ENCODE measurements around the gene PARD3. TPM values are rescaled to one million over a fixed set of nuclear protein-coding genes. Genes with fewer than 3 reads are reported as not detected.
"Not testable (repeated sequence)": the region's sequence is repeated elsewhere in the genome, so short reads cannot be mapped to it uniquely, and the experiment has no call there.

Gene PARD3
- total RNA-seq, 3 donors from 2014 or later, result 0.35 to 0.53 (median 0.37) TPM

DNA sequence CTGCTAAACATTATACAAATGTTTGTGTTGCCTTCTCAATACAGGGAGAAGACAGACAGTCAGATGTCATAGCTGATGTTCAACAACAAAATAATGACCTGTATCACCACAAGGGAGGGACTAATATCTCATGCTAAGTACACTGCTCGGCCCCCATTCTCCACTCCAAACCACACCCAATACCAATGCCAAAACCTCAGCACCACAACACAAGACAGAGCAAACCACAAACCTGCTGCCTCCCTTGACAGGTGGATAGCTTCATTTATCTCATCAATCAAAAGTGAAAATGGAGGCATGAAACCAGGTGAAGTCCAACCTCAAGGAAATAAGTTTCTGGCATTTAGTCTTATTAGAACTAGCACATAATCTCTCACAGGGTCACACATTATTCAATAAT is 109.5 kb downstream of the PARD3 start:
- Mint-ChIP-seq H3K9me3 (no peaks in the 10 kb centered on the region), H3K27me3 (ENCODE audit: low read depth) (peaks cover 5% of the 10 kb centered on the region), H3K4me1 (ENCODE audit: low read depth) (peaks cover 6% of the 10 kb centered on the region), H3K36me3 (ENCODE audit: insufficient read depth) (no peaks in the 10 kb centered on the region), H3K4me3 (no peak overlapping the region)
- ATAC-seq (no peak), DNase-seq (no peak)

DNA sequence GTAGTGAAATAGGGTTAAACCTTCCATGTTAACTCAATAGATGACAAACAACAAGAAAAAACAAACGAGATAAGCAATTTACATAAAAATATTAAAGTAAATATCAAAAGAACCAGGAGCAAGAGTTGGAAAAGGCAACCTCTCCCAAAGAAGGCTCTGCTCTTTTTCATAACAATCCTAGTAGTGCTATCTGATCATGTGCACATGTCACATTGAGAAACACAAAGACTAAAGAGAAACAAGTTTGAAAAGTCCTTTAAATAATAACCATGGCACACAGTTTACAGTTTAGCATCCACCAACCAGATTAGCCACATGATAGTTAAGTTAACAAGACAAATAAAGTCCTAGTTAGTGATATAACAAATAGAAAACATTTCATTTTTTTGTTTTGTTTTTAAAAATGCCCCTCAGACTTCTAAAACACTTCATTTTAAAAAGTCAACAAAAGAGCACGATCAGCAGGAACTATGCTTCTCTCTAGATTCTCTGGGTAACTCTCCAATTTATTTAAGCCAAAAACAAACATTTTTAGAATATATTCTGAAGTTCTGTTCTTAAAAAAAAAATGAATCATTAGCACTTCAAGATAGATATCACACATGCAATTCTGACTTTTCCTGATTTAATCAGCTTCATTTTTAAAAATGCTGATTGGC is 110.4 kb downstream of the PARD3 start:
- no peak for ATAC-seq
- DNase-seq, result no peak
- Mint-ChIP-seq H3K4me3 (no peak overlapping the region), H3K27me3 (ENCODE audit: low read depth) (peaks cover 5% of the 10 kb centered on the region), H3K36me3 (ENCODE audit: insufficient read depth) (no peaks in the 10 kb centered on the region), H3K4me1 (ENCODE audit: low read depth) (peaks cover 6% of the 10 kb centered on the region), H3K9me3 (no peaks in the 10 kb centered on the region)

DNA sequence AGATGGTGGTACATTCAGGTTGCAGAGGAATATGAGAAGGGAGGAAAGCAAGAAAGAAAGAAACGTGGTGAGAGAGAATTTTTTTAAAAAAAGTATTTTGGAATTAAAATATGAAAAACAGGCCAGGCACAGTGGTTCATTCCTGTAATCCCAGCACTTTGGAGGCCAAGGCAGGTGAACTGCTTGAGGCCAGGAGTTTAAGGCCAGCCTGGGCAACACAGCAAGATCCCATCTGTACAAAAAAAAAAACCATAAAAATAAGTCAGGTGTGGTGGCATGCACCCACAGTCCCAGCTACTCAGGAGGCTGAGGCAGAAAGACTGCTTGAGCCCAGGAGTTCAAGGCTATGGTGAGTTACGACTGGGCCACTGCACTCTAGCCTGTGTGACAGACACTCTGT is 112.1 kb downstream of the PARD3 start:
- H3K27me3 Mint-ChIP-seq (ENCODE audit: low read depth), result peaks cover 5% of the 10 kb centered on the region
- no peak for ATAC-seq
- peaks cover 6% of the 10 kb centered on the region for H3K4me1 Mint-ChIP-seq (ENCODE audit: low read depth)
- no peak overlapping the region for H3K4me3 Mint-ChIP-seq
- DNase-seq, result no peak
- H3K36me3 Mint-ChIP-seq (ENCODE audit: insufficient read depth), result no peaks in the 10 kb centered on the region
- H3K9me3 Mint-ChIP-seq, result no peaks in the 10 kb centered on the region

DNA sequence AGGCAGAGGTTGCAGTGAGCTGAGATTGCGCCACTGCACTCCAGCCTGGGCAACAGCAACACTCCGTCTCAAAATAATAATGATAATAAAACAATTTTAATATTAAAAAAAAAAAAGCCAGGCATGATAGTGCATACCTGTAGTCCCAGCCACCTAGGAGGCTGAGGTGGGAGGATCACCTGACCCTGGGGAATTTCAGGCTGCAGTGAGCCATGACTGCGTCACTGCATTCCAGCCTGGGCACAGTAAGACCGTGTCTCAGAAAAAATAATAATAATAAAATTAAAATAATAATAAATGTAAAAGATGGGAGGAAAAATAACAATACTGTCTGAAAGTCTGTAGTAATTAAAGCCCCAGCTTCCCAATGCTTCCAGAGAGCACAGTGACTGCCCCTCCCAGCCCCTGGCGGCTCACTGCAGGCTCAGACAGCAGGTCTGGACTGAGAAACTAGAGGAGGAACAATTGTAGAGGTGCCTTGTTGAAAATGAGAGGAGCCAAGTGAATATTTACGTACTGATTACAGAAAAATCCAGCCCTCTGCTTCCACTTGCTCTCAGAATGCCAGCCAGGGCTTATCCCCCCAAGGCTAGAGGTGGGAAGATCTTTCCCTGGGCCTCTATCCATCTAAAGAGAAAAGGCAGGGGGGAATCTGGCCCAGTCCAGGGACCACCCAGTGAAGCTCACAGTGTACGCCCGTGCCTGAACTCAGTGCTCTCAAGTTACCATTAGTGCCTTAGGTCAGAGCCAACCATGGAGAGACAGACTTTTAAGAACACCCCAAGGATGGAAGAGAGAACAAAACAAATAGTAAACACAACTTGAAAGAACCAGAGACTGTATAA is 112.8 kb downstream of the PARD3 start:
- Mint-ChIP-seq H3K36me3 (ENCODE audit: insufficient read depth) (no peaks in the 10 kb centered on the region), H3K4me1 (ENCODE audit: low read depth) (peaks cover 6% of the 10 kb centered on the region), H3K4me3 (no peak overlapping the region), H3K27me3 (ENCODE audit: low read depth) (peaks cover 5% of the 10 kb centered on the region), H3K9me3 (no peaks in the 10 kb centered on the region)
- DNase-seq (no peak), ATAC-seq (no peak)

DNA sequence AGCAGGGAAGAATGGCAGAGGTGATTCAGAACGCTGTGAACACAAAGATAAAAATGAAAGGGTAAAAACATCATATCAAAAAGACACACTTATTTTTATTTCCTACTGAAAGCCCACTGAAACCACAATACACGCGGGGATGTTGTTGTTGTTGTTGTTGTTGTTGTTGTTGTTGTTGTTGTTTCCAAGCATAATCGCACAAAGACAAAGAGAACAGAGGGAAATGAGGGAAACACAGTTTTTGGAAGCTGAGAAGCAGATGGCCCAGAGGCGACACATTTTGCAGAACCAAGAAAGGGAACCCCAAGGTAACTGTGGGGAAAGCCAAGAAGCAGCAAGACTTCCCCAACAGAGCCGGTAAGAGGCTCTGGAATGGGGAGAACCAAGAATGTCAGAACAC is 113.9 kb downstream of the PARD3 start:
- Mint-ChIP-seq H3K4me3 (no peak overlapping the region), H3K27me3 (ENCODE audit: low read depth) (peaks cover 5% of the 10 kb centered on the region), H3K4me1 (ENCODE audit: low read depth) (peaks cover 9% of the 10 kb centered on the region)

DNA sequence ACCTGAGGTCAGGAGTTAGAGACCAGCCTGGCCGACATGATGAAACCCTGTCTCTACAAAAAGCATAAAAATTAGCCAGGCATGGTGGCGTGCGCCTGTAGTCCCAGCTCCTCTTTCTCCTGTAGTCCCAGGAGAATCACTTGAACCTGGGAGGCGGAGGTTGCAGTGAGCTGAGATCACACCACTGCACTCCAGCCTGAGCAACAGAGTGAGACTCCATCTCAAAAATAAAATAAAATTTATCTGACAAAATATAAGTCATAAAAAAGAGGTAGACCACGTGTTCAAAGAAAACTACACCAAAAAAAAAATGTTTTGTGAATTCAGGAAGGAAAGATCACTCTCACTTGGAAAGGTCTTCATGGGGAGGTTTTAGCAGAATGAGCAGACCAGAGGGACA is 114.3 kb downstream of the PARD3 start:
- DNase-seq; H3K4me3 Mint-ChIP-seq; H3K36me3 Mint-ChIP-seq (ENCODE audit: insufficient read depth); ATAC-seq; H3K9me3 Mint-ChIP-seq; H3K4me1 Mint-ChIP-seq (ENCODE audit: low read depth); H3K27me3 Mint-ChIP-seq (ENCODE audit: low read depth): not testable (repeated sequence)

More for the DNA sequence above, 113.9 kb downstream of the PARD3 start:
- H3K9me3 Mint-ChIP-seq, result no peaks in the 10 kb centered on the region
- DNase-seq (no peak), ATAC-seq (no peak)
- H3K36me3 Mint-ChIP-seq (ENCODE audit: insufficient read depth), result no peaks in the 10 kb centered on the region

DNA sequence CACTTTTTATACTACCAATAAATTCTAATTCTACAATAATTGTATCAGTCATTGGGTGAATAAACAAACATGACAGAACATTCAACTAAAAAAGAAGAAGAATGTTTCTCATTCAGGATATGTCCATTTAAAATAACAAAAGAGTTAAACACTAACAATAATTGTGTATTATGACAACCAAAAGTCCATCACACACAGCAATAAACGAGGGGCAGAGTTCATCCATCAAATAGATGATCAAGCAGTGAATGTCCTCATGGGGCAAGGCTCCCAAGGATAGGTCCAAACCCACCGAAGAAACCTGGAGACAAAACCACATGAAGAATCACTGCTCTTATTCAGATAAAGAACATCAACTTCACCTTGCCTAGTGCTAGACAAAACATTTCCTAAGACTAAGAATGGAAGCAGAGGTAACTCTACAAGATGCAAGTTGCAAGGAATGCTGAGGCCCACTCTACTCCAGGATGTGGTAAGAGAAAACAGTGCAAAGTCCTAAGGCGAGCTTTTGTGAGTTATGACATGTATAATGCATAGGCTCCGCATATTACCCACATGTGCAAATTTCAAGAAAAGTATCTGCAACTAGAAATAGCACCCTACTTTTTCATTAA is 115.1 kb downstream of the PARD3 start:
- DNase-seq (no peak), ATAC-seq (no peak)
- Mint-ChIP-seq H3K4me3 (no peak overlapping the region), H3K27me3 (ENCODE audit: low read depth) (peaks cover 5% of the 10 kb centered on the region), H3K36me3 (ENCODE audit: insufficient read depth) (no peaks in the 10 kb centered on the region), H3K4me1 (ENCODE audit: low read depth) (peaks cover 4% of the 10 kb centered on the region), H3K9me3 (no peaks in the 10 kb centered on the region)

DNA sequence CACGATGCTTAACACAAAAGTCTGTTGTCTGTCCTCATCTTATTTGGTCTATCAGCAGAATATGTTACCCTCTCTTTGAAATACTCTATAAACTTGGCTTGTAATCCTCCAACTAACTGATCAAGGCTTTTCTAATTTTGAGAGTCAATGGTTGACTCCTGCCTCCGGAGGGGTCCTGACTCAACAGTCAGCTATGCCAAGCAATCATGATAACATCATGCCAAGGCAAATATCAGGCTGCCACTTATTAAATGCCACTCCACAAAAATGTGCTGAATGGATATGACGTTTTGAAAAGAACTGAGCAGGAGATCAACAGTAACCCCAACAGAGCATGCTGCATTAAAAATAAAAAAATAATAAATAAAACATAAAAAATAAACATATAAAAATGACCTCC is 116.1 kb downstream of the PARD3 start:
- Mint-ChIP-seq H3K27me3 (ENCODE audit: low read depth) (peaks cover 5% of the 10 kb centered on the region), H3K4me3 (no peak overlapping the region)
- ATAC-seq, result no peak

DNA sequence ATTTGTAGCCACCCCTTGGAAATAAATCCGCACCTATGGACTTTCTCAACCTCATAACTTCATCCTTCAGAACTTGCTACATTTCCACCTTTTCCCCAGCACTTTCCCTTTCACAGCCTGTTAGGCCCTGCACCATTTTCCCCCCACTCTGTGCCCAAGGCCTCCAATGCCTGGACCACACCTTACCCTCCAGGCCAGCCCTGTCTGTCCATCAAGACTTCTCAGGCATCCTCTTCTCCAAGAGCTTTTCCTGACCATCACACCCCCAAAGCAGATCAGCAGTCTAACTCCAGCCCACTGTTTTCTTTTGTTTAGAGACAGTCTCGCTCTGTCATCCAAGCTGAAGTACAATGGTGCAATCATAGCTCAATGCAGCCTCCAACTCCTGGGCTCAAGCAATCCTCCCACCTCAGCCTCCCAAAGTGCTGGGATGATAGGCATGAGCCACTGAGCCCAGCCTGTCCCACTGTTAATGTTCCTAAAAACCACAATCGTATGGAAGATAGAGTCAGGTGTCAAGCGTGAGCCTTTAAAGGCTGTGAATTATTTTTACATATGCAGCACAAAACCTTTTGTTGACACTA is 116.8 kb downstream of the PARD3 start:
- ATAC-seq, result no peak

More for the DNA sequence above, 116.1 kb downstream of the PARD3 start:
- no peak for DNase-seq
- H3K4me1 Mint-ChIP-seq (ENCODE audit: low read depth), result peaks cover 4% of the 10 kb centered on the region
- no peaks in the 10 kb centered on the region for H3K9me3 Mint-ChIP-seq
- no peaks in the 10 kb centered on the region for H3K36me3 Mint-ChIP-seq (ENCODE audit: insufficient read depth)

DNA sequence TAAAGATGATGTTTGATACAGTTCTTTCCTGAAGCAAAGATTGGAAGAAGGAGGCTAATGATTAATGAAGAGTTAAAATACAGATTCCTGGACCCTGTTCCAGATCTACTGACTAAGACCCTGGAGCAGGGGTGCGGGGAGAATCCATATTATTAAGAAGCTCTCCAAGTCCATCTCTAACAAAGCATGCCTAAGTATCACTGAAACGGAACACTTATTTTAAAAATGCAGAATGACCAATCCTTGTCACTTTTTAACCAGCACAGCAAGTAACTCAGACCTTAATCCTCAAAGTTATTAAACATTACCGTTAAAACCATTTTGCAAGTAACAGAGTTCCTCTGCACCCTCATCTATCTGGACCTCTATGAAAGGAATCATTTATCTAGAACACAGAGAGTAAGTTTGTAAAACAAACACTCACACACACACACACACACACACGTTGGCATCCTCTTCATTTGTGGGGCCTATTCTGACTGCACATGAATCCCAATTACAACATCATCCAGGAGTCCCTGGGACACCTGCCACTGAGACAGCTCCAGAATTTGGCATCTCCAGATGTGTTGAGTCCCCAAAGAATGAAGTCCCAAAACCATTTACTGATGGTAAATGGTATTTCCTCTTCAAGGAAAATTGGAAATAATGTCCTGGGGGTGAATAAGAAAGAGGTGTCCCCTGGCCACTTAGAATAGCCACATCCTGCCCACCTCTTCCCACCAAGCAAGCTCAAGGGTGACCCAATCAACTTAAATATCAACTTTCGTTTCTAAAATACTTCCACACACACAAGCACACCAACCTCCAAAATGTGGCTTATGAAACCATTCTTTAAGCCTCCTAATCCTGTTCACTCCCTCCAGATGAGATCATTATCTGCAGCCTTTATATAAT is 117.5 kb downstream of the PARD3 start:
- peaks cover 5% of the 10 kb centered on the region for H3K27me3 Mint-ChIP-seq (ENCODE audit: low read depth)

More for the DNA sequence above, 116.8 kb downstream of the PARD3 start:
- Mint-ChIP-seq H3K27me3 (ENCODE audit: low read depth) (peaks cover 5% of the 10 kb centered on the region), H3K36me3 (ENCODE audit: insufficient read depth) (no peaks in the 10 kb centered on the region), H3K4me1 (ENCODE audit: low read depth) (peaks cover 4% of the 10 kb centered on the region), H3K4me3 (no peak overlapping the region), H3K9me3 (no peaks in the 10 kb centered on the region)
- DNase-seq, result no peak

DNA sequence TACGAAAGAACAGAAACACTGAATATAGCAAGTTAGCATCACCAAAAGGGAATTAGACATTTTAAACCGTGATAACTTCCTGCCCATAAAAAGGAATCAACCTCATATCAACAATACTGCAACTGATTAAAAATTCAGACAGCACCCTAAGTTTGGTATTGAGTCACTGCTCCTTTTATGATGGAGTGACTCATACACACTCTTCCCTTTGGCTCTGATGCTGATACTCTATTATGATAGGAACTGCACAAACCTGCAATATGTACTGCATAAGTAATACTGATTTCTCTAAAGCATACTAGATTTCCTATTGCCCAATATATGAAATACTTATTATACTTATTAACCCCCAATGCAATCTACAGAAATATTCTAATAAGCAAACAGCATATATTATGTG is 118.7 kb downstream of the PARD3 start:
- ATAC-seq (peak; percentile 80 to 91), DNase-seq (no peak)
- no peak overlapping the region for H3K4me3 Mint-ChIP-seq
- peaks cover 4% of the 10 kb centered on the region for H3K4me1 Mint-ChIP-seq (ENCODE audit: low read depth)
- H3K27me3 Mint-ChIP-seq (ENCODE audit: low read depth), result peaks cover 5% of the 10 kb centered on the region
- H3K36me3 Mint-ChIP-seq (ENCODE audit: insufficient read depth), result no peaks in the 10 kb centered on the region
- H3K9me3 Mint-ChIP-seq, result no peaks in the 10 kb centered on the region

More for the DNA sequence above, 117.5 kb downstream of the PARD3 start:
- H3K9me3 Mint-ChIP-seq, result no peaks in the 10 kb centered on the region
- H3K4me1 Mint-ChIP-seq (ENCODE audit: low read depth), result peaks cover 4% of the 10 kb centered on the region
- ATAC-seq (no peak), DNase-seq (no peak)
- H3K36me3 Mint-ChIP-seq (ENCODE audit: insufficient read depth), result no peaks in the 10 kb centered on the region
- H3K4me3 Mint-ChIP-seq, result no peak overlapping the region

DNA sequence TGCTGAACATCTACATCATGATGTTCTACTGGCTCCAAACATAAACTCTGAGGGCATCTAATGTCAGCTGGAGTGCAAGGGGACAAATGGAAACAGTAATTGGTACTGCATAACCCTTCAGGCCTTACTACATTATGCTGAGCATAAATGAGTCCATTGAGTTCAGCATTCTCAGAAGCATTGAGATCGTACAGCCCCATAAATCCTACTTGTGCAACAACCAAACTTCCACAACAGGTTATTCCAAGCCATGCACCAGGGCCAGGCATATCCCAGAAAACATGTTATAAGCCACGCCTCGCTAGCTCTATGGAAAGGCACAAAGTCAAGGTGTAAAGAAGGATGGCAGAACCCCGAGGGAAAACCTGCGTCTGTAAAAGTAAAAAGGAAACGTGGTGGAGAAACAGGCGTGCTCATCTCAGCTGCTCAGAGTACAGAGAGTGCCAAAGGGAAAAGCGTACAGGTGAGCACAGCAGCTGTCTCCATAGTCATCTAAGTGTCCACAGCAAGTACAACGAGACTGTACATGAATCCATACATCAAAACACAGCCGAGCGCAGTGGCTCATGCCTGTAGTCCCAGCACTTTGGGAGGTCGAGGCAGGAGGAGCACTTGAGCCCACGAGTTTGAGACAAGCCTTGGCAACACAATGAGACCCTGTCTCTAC is 124.6 kb downstream of the PARD3 start:
- H3K9me3 Mint-ChIP-seq, result no peaks in the 10 kb centered on the region
- no peaks in the 10 kb centered on the region for H3K36me3 Mint-ChIP-seq (ENCODE audit: insufficient read depth)
- H3K4me1 Mint-ChIP-seq (ENCODE audit: low read depth), result no peaks in the 10 kb centered on the region
- no peaks in the 10 kb centered on the region for H3K27me3 Mint-ChIP-seq (ENCODE audit: low read depth)
- ATAC-seq (no peak), DNase-seq (no peak)
- H3K4me3 Mint-ChIP-seq, result no peak overlapping the region

DNA sequence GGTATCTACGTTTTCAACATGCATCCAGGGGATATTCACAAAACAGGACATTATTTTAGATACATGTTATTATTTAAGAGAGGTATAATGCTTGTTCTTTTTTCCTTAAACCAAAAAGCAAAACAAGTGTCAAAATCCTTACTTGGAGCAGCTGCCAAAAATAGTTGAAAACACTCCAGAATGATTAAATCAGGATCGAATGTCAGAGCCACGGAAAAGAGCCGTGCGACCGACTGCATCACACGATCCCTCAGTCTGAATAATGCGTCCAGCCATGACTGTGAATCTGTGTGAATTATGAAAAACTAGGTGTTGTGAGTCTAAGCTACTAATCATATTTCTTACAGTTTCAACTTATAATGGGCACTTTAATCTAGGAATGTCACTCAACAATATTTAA is 126.0 kb downstream of the PARD3 start:
- DNase-seq, result no peak
- Mint-ChIP-seq H3K9me3 (no peaks in the 10 kb centered on the region), H3K36me3 (ENCODE audit: insufficient read depth) (no peaks in the 10 kb centered on the region), H3K27me3 (ENCODE audit: low read depth) (peaks cover 2% of the 10 kb centered on the region), H3K4me1 (ENCODE audit: low read depth) (no peaks in the 10 kb centered on the region), H3K4me3 (no peak overlapping the region)
- no peak for ATAC-seq
